Measurements from ENCODE around the gene NKD1. TPM values are rescaled to one million over a fixed set of nuclear protein-coding genes. Genes with fewer than 3 reads are reported as not detected.

NKD1 gene
- total RNA-seq, 2 experiments from 2014 or later = 0.26 to 0.44 TPM

GRCh38 chr16:50593410-50594150 is 45.4 kb downstream of the NKD1 start:
- no peak overlapping the region for H3K4me3 Mint-ChIP-seq
- no peaks in the 10 kb centered on the region for H3K27me3 Mint-ChIP-seq (ENCODE audit: low read depth)
- DNase-seq (no peak), ATAC-seq (no peak)
- H3K9me3 Mint-ChIP-seq (ENCODE audit: insufficient read depth) = no peaks in the 10 kb centered on the region
- H3K36me3 Mint-ChIP-seq (ENCODE audit: low read depth) = no peaks in the 10 kb centered on the region
- H3K27ac Mint-ChIP-seq = no peak overlapping the region
- ChIA-PET CTCF (interaction anchor here (2.1 kb wide), 1 partner anchor 72 kb away, joined by 7 read pairs; no protein-coding TSS in a partner anchor), POLR2A (no interaction called here)
- peaks cover 21% of the 10 kb centered on the region for H3K4me1 Mint-ChIP-seq (ENCODE audit: low read depth)

- CTCF ChIA-PET = interaction anchor here (2.1 kb wide), 1 partner anchor 71 kb away, joined by 7 read pairs; no protein-coding TSS in a partner anchor
- Mint-ChIP-seq H3K27me3 (ENCODE audit: low read depth) (no peaks in the 10 kb centered on the region), H3K36me3 (ENCODE audit: low read depth) (no peaks in the 10 kb centered on the region), H3K4me1 (ENCODE audit: low read depth) (peaks cover 12% of the 10 kb centered on the region), H3K9me3 (ENCODE audit: insufficient read depth) (no peaks in the 10 kb centered on the region), H3K4me3 (no peak overlapping the region), H3K27ac (no peak overlapping the region)
- DNase-seq = no peak
- POLR2A ChIA-PET = interaction anchor here (0.6 kb wide), 2 partner anchors 50 to 328 kb away, joined by 3 read pairs; partner anchors contain the start of gene ADCY7
- no peak for ATAC-seq
Observed at GRCh38 chr16:50594308-50595260, 46.4 kb downstream of the NKD1 start.

GRCh38 chr16:50595859-50596258 is 47.7 kb downstream of the NKD1 start:
- ATAC-seq (peak; percentile 43), DNase-seq (no peak)
- H3K36me3 Mint-ChIP-seq (ENCODE audit: low read depth) = no peaks in the 10 kb centered on the region
- peaks cover 7% of the 10 kb centered on the region for H3K4me1 Mint-ChIP-seq (ENCODE audit: low read depth)
- no peaks in the 10 kb centered on the region for H3K9me3 Mint-ChIP-seq (ENCODE audit: insufficient read depth)
- ChIA-PET POLR2A (no interaction called here), CTCF (no interaction called here)
- no peak overlapping the region for H3K4me3 Mint-ChIP-seq
- no peaks in the 10 kb centered on the region for H3K27me3 Mint-ChIP-seq (ENCODE audit: low read depth)
- no peak overlapping the region for H3K27ac Mint-ChIP-seq

- Mint-ChIP-seq H3K4me1 (ENCODE audit: low read depth) (peaks cover 7% of the 10 kb centered on the region), H3K36me3 (ENCODE audit: low read depth) (no peaks in the 10 kb centered on the region), H3K4me3 (no peak overlapping the region), H3K9me3 (ENCODE audit: insufficient read depth) (no peaks in the 10 kb centered on the region), H3K27me3 (ENCODE audit: low read depth) (no peaks in the 10 kb centered on the region), H3K27ac (no peak overlapping the region)
- ATAC-seq (no peak), DNase-seq (no peak)
- ChIA-PET POLR2A (no interaction called here), CTCF (no interaction called here)
Observed at GRCh38 chr16:50596762-50597450, 48.7 kb downstream of the NKD1 start.

DNA sequence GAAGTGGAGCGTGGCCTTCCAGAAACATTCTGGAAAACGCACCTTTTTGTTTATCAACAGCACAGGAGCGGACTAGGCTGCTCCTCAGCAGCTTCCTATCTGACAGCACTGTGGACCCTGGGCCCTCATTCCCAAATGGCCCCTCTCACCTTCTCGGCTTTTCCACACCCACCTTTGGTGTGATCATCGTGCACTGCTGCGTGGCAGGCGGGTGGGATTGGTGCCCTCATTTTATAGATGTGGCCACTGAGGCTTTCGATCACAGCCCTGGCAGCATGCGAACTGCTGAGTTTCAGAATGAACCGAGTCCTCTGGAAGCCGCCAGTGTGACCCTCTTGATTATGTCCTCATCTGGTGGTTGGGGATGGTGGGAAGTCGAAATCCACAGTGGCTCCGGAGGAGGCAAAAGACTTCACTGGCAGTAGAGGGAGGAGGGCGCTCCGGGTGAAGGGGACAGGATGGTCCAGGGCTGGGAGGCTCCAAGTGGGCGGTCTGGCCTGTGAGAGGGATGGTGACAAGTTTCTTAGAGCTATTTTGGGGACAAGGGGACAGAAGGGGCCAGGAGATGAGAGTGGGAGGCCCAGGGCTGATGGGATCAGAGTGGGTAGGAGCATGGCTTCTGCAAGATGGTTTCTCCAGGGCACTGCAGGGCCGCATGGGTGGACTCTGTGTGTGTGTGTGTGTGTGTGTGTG is 49.5 kb downstream of the NKD1 start:
- ATAC-seq (no peak), DNase-seq (no peak)
- Mint-ChIP-seq H3K9me3 (ENCODE audit: insufficient read depth) (no peaks in the 10 kb centered on the region), H3K36me3 (ENCODE audit: low read depth) (no peaks in the 10 kb centered on the region), H3K27ac (no peak overlapping the region), H3K4me1 (ENCODE audit: low read depth) (peaks cover 11% of the 10 kb centered on the region), H3K4me3 (no peak overlapping the region), H3K27me3 (ENCODE audit: low read depth) (no peaks in the 10 kb centered on the region)
- ChIA-PET CTCF (no interaction called here), POLR2A (no interaction called here)

DNA sequence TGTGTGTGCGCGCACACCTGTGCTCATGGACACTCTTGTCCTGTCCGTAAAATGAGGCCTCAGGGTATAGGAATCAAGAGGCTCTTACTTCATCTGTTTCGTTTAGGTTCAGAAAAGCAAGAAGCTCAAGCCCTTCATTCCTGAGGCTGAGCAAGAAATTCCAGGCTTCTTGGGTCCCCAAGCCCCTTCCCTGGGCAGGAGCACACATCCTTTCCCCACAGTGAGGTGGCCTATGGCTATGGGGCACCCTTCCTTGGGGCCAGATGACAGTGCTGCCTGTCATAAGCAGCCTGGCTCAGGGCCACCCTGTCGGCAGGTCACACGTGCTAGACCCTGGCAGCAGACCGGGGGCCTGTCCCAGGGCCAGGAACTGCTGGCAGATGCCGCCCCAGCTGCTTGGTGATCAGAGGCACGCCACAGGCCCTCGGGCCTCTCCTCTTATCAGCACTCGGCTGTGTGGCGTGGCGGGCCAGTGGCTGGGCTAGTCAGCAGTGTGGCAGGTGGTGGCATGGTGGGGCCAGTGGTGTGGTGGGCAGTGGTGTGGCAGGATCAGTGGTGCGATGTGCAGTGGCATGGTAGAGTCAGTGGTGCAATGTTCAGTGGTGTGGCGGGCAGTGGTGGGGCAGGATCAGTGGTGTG is 50.2 kb downstream of the NKD1 start:
- H3K27ac Mint-ChIP-seq = no peak overlapping the region
- H3K9me3 Mint-ChIP-seq (ENCODE audit: insufficient read depth) = no peaks in the 10 kb centered on the region
- ATAC-seq (no peak), DNase-seq (no peak)
- H3K36me3 Mint-ChIP-seq (ENCODE audit: low read depth) = no peaks in the 10 kb centered on the region
- peaks cover 17% of the 10 kb centered on the region for H3K4me1 Mint-ChIP-seq (ENCODE audit: low read depth)
- CTCF ChIA-PET = no interaction called here
- no peaks in the 10 kb centered on the region for H3K27me3 Mint-ChIP-seq (ENCODE audit: low read depth)
- POLR2A ChIA-PET = no interaction called here
- H3K4me3 Mint-ChIP-seq = no peak overlapping the region

- Mint-ChIP-seq H3K27me3 (ENCODE audit: low read depth) (no peaks in the 10 kb centered on the region), H3K36me3 (ENCODE audit: low read depth) (no peaks in the 10 kb centered on the region), H3K27ac (no peak overlapping the region), H3K4me3 (no peak overlapping the region), H3K9me3 (ENCODE audit: insufficient read depth) (no peaks in the 10 kb centered on the region), H3K4me1 (ENCODE audit: low read depth) (peaks cover 22% of the 10 kb centered on the region)
- ChIA-PET CTCF (no interaction called here), POLR2A (no interaction called here)
- no peak for DNase-seq
- ATAC-seq = no peak
Observed at GRCh38 chr16:50598936-50599361, 50.8 kb downstream of the NKD1 start.

DNA sequence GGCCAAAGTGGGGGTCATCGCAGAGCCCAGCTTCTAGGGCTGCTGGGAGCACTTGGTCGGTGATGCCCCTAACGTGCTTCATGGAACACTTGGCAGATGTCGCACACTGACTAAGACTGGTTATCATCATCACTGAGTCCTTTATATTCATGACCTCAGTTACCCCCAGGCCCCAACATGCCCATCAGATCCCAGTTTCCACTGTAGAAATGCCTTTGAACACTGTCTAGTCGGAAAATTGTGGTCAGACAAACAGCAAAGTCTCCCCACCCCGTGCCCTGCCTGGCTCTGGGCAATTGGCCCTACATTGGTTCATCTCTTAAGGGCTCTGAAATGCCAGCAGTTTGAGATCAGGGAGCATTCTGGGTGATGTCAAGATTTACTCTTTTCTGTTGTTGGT is 51.3 kb downstream of the NKD1 start:
- Mint-ChIP-seq H3K36me3 (ENCODE audit: low read depth) (no peaks in the 10 kb centered on the region), H3K9me3 (ENCODE audit: insufficient read depth) (no peaks in the 10 kb centered on the region), H3K4me1 (ENCODE audit: low read depth) (peaks cover 22% of the 10 kb centered on the region), H3K27me3 (ENCODE audit: low read depth) (no peaks in the 10 kb centered on the region), H3K27ac (no peak overlapping the region), H3K4me3 (no peak overlapping the region)
- DNase-seq (no peak), ATAC-seq (no peak)
- ChIA-PET POLR2A (no interaction called here), CTCF (no interaction called here)

GRCh38 chr16:50600582-50601283 is 52.5 kb downstream of the NKD1 start:
- no peaks in the 10 kb centered on the region for H3K27me3 Mint-ChIP-seq (ENCODE audit: low read depth)
- CTCF ChIA-PET = interaction anchor here (1.0 kb wide), 1 partner anchor 206 kb away, joined by 3 read pairs; no protein-coding TSS in a partner anchor
- POLR2A ChIA-PET = no interaction called here

GRCh38 chr16:50601341-50601740 is 53.1 kb downstream of the NKD1 start:
- no peak for ATAC-seq
- ChIA-PET CTCF (interaction anchor here (1.0 kb wide), 1 partner anchor 205 kb away, joined by 3 read pairs; no protein-coding TSS in a partner anchor), POLR2A (no interaction called here)
- Mint-ChIP-seq H3K4me1 (ENCODE audit: low read depth) (peaks cover 16% of the 10 kb centered on the region), H3K27me3 (ENCODE audit: low read depth) (no peaks in the 10 kb centered on the region), H3K4me3 (no peak overlapping the region), H3K36me3 (ENCODE audit: low read depth) (no peaks in the 10 kb centered on the region), H3K27ac (no peak overlapping the region), H3K9me3 (ENCODE audit: insufficient read depth) (no peaks in the 10 kb centered on the region)
- DNase-seq = no peak

More at GRCh38 chr16:50600582-50601283, 52.5 kb downstream of the NKD1 start:
- ATAC-seq (no peak), DNase-seq (no peak)
- Mint-ChIP-seq H3K4me1 (ENCODE audit: low read depth) (peaks cover 19% of the 10 kb centered on the region), H3K9me3 (ENCODE audit: insufficient read depth) (no peaks in the 10 kb centered on the region), H3K27ac (no peak overlapping the region), H3K36me3 (ENCODE audit: low read depth) (no peaks in the 10 kb centered on the region), H3K4me3 (no peak overlapping the region)

Measured in activated CD8-positive, alpha-beta T cell treated with anti-CD3 and anti-CD28 coated beads, Interleukin-2, amount 10 ng/mL, durations not matched to agents 7 days and 5 days (primary cell).